Astrocyte of the cerebellum (primary cell): ENCODE results near the gene MAP3K20.

ENCODE experiments used
- DNase-seq: peaks from one replicate; pipeline ENCODE4 v3.0.0-alpha.2; 2011; ENCODE audit warnings: low read depth
- H3K4me3 ChIP-seq: 2 replicates; pipeline ENCODE4 v1.5.1; 2011; ENCODE audit warnings: mild to moderate bottlenecking, low read depth, low read length, moderate library complexity
- CTCF ChIP-seq: IDR thresholded peaks from 2 replicates; pipeline ENCODE4 v1.5.1; 2012; ENCODE audit warnings: low read length, low read depth, moderate library complexity, mild to moderate bottlenecking; ENCODE audit errors: missing control alignments
- in situ Hi-C: cut with HindIII; loops from 2 replicates; pipeline ENCODE4 v1.10.0; 2017; ENCODE audit warnings: low sequenced_read_pairs

The MAP3K20 gene

DNA sequence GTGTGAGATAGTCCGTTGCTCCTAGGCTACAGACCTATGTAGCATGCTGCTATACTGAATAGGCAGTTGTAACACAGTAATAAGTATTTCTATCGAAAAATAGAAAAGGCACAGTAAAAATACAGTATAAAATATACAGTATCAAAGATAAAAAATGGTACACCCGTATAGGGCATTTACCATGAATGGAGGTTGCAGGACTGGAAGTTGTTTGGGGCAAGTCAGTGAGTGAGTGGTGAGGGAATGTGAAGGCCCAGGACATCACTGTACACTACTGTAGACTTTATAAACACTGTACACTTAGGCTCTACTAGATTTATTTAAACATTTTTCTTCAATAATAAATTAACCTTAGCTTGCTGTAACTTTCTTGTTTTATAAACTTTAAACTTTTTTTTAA lies 3.5 kb downstream of the MAP3K20 start:
- no peak overlapping the region for H3K4me3 ChIP-seq
- in situ Hi-C loops: no loop called here
- TF ChIP-seq CTCF: no peak
- DNase-seq: no peak

GRCh38 chr2:173079973-173080860 lies 4.6 kb downstream of the MAP3K20 start:
- DNase-seq: peak; percentile 85
- in situ Hi-C loops: no loop called here
- no peak for TF ChIP-seq CTCF

DNA sequence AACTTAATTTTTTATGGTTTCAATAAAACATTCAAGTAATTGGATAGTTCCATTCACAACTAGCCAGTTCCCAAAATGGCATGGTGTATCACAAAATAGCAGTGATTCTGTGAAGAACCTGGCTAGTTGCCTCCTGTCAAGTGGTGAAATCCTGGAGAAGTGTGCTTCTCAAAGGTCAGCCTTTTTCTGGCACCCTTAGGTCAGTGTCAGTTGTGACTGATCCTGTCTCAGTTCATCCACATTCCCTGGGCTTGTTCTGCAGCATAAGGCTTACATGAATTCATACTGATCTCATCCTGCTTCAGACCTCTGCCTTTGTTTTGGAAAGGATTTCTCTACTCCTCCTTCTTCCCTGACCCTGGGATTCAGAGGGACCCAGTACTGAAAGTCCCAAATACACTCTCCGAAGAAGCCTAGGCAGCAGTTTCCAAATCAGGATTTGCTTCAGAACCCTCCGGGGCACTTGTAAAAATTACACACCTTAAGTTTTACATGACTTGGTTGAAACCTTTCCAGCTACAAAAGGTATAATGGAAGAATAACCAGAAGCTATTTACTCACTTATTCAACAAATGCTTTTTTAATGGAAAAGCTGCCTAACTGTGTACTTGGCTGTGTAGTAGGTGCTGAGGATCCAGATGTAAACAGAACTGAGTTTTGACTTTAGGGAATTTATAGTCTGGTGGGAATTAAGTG lies 11.0 kb downstream of the MAP3K20 start:
- no peak for DNase-seq
- no peak overlapping the region for H3K4me3 ChIP-seq
- no peak for TF ChIP-seq CTCF
- in situ Hi-C loops: no loop called here

More at GRCh38 chr2:173079973-173080860, 4.6 kb downstream of the MAP3K20 start:
- H3K4me3 ChIP-seq: no peak overlapping the region

DNA sequence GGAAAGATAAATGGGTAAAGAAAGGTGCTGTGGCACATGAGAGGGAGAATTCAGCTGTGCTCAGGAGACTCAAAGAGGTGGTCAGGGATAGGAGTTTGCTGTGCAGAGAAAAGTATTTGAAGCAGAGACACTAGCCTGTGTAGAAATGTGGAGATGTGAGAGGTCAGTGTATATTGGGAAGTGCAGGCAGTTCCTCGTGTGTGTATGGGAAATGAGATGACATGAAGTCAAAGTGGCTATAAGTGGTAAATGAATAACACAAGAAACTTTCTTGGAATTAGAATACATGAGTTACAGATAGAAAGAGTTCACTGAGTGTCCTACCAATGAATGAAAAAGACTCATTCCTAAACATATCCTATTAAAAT lies 11.6 kb downstream of the MAP3K20 start:
- no peak overlapping the region for H3K4me3 ChIP-seq
- TF ChIP-seq CTCF: no peak
- DNase-seq: no peak
- in situ Hi-C loops: no loop called here

- no peak overlapping the region for H3K4me3 ChIP-seq
- in situ Hi-C loops: no loop called here
- DNase-seq: no peak
- TF ChIP-seq CTCF: no peak
Observed at GRCh38 chr2:173087793-173088496, 12.3 kb downstream of the MAP3K20 start.

GRCh38 chr2:173090276-173090877 lies 14.7 kb downstream of the MAP3K20 start:
- in situ Hi-C loops: no loop called here
- no peak for DNase-seq
- TF ChIP-seq CTCF: no peak
- no peak overlapping the region for H3K4me3 ChIP-seq
